MM.1S (cell line): ENCODE data around the gene CLMN.

Experiments used
- DNase-seq: peaks from one replicate; pipeline ENCODE4 v3.0.0-alpha.2; 2015
- H2AFZ ChIP-seq: fragments of 300-600 bp; sonication (generic); 2 replicates; pipeline ENCODE4 v1.6.0; 2016; ENCODE audit warnings: antibody characterized with exemption, low read length
- H3F3A ChIP-seq: fragments of 300-600 bp; sonication (generic); 2 replicates; pipeline ENCODE4 v1.6.1; 2016; ENCODE audit warnings: mild to moderate bottlenecking, antibody characterized with exemption, low read length, moderate library complexity, mixed read lengths; ENCODE audit not compliant: insufficient read depth
- H3K27ac ChIP-seq: fragments of 300-600 bp; sonication (generic); 2 replicates; pipeline ENCODE4 v1.5.1; 2016; ENCODE audit warnings: mild to moderate bottlenecking, low read length
- H3K27me3 ChIP-seq: fragments of 300-600 bp; sonication (generic); replicated peaks from 2 replicates; pipeline ENCODE4 v1.6.0; 2016; ENCODE audit warnings: low read length; ENCODE audit not compliant: insufficient read depth
- H3K36me3 ChIP-seq: fragments of 300-600 bp; sonication (generic); replicated peaks from 2 replicates; pipeline ENCODE4 v1.6.1; 2016; ENCODE audit warnings: mild to moderate bottlenecking, low read length, mixed read lengths; ENCODE audit not compliant: insufficient read depth
- H3K4me1 ChIP-seq: fragments of 300-600 bp; sonication (generic); 2 replicates; pipeline ENCODE4 v1.6.1; 2016; ENCODE audit warnings: low read length, mixed read lengths
- H3K4me2 ChIP-seq: fragments of 300-600 bp; sonication (generic); 2 replicates; pipeline ENCODE4 v1.6.0; 2016; ENCODE audit warnings: low read depth, low read length
- H3K4me3 ChIP-seq: fragments of 300-600 bp; sonication (generic); 2 replicates; pipeline ENCODE4 v1.5.1; 2016; ENCODE audit warnings: low read length, mixed read lengths
- H3K79me2 ChIP-seq: fragments of 300-600 bp; sonication (generic); 2 replicates; pipeline ENCODE4 v1.6.1; 2016; ENCODE audit warnings: mixed run types, low read length, mixed read lengths
- H3K9ac ChIP-seq: fragments of 300-600 bp; sonication (generic); 2 replicates; pipeline ENCODE4 v1.6.1; 2016; ENCODE audit warnings: low read length, mixed read lengths
- H3K9me2 ChIP-seq: fragments of 300-600 bp; sonication (generic); replicated peaks from 2 replicates; pipeline ENCODE4 v1.6.1; 2016; ENCODE audit warnings: mild to moderate bottlenecking, low read length, mixed read lengths; ENCODE audit not compliant: insufficient read depth
- H3K9me3 ChIP-seq: fragments of 300-600 bp; sonication (generic); replicated peaks from 2 replicates; pipeline ENCODE4 v1.6.1; 2016; ENCODE audit warnings: mild to moderate bottlenecking, low read length, mixed read lengths; ENCODE audit not compliant: insufficient read depth
- H4K20me1 ChIP-seq: fragments of 300-600 bp; sonication (generic); 2 replicates; pipeline ENCODE4 v1.6.1; 2016; ENCODE audit warnings: mild to moderate bottlenecking, low read length, moderate library complexity, mixed read lengths; ENCODE audit not compliant: insufficient read depth
- EZH2 ChIP-seq: fragments of 300-600 bp; sonication (generic); optimal IDR thresholded peaks from 2 replicates; pipeline ENCODE3; 2017; ENCODE audit warnings: low read depth, mild to moderate bottlenecking, antibody characterized with exemption, low read length, mixed read lengths
- EZH2phosphoT487 ChIP-seq: fragments of 300-600 bp; sonication (generic); IDR thresholded peaks from 2 replicates; pipeline ENCODE4 v1.6.1; 2018; ENCODE audit warnings: antibody characterized with exemption, low read length
- TF ChIP-seq, protein P1 (sequence below): fragments of 300-600 bp; sonication (generic); IDR thresholded peaks from 2 replicates; pipeline ENCODE4 v1.5.1; 2016; ENCODE audit warnings: antibody characterized with exemption, low read length, mixed read lengths

The CLMN gene

DNA sequence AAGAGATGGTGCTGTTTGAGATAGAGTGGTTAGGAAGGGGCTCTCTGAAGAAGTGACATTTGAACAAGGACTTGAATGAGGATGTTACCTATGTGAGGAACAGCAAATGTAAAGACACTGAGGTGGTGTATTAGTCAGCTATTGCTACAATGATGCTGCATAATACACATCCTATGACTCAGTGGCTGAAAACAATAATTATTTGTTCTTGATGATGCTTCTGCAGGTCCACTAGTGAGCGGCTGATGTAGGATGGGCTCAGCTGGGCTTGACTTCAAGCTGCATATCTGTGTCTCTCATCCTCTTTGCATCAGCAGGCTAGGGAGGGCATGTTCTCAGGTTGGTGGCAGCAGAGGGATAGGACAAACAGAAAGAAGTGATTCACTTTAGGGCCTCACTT, 21.4 kb upstream of the CLMN start:
- Histone ChIP-seq H3K4me2 (no peak overlapping the region), H3K4me3 (no peak overlapping the region), H3F3A (no peaks in the 10 kb centered on the region), H2AFZ (no peak overlapping the region), H3K36me3 (no peaks in the 10 kb centered on the region), H3K9me3 (no peaks in the 10 kb centered on the region), H3K4me1 (no peaks in the 10 kb centered on the region), H3K27me3 (no peaks in the 10 kb centered on the region), H3K27ac (no peak overlapping the region), H3K9me2 (no peaks in the 10 kb centered on the region), H4K20me1 (no peaks in the 10 kb centered on the region), H3K79me2 (no peaks in the 10 kb centered on the region), H3K9ac (no peak overlapping the region)
- DNase-seq: no peak
- TF ChIP-seq, protein P1, sequence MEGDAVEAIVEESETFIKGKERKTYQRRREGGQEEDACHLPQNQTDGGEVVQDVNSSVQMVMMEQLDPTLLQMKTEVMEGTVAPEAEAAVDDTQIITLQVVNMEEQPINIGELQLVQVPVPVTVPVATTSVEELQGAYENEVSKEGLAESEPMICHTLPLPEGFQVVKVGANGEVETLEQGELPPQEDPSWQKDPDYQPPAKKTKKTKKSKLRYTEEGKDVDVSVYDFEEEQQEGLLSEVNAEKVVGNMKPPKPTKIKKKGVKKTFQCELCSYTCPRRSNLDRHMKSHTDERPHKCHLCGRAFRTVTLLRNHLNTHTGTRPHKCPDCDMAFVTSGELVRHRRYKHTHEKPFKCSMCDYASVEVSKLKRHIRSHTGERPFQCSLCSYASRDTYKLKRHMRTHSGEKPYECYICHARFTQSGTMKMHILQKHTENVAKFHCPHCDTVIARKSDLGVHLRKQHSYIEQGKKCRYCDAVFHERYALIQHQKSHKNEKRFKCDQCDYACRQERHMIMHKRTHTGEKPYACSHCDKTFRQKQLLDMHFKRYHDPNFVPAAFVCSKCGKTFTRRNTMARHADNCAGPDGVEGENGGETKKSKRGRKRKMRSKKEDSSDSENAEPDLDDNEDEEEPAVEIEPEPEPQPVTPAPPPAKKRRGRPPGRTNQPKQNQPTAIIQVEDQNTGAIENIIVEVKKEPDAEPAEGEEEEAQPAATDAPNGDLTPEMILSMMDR: no peak

DNA sequence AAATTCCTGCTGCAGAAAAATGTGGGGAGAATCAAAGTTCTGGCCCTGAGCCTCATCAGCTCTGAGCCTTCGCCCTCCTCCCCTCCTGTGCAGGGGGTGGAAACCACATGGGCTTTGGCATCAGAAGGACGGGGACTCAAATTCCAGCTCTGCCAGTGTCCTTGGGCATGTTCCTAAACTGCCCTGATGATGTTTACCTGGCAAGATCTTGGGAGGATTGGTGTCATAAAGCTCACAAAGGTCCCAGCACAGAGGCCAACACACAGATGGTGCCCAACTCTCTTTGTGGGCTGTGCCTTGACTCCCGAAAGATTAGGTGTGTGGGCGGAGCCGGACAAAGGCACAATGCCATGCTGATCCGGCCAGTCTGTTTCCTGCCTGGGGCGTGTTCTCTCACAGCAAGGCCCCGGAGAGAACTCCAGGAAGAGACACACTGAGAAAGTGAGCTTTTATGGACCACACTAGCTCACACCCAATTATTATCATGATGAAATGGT, 20.5 kb upstream of the CLMN start:
- Histone ChIP-seq H3K4me1 (no peaks in the 10 kb centered on the region), H3K27me3 (no peaks in the 10 kb centered on the region), H3K27ac (no peak overlapping the region), H3K4me3 (no peak overlapping the region), H3K79me2 (no peaks in the 10 kb centered on the region), H3F3A (no peaks in the 10 kb centered on the region), H3K36me3 (no peaks in the 10 kb centered on the region), H3K9me3 (no peaks in the 10 kb centered on the region), H4K20me1 (no peaks in the 10 kb centered on the region), H3K4me2 (no peak overlapping the region), H3K9me2 (no peaks in the 10 kb centered on the region), H2AFZ (no peak overlapping the region), H3K9ac (no peak overlapping the region)
- DNase-seq: no peak
- TF ChIP-seq EZH2 (no peak), EZH2phosphoT487 (no peak)
- TF ChIP-seq, protein P1: no peak

DNA sequence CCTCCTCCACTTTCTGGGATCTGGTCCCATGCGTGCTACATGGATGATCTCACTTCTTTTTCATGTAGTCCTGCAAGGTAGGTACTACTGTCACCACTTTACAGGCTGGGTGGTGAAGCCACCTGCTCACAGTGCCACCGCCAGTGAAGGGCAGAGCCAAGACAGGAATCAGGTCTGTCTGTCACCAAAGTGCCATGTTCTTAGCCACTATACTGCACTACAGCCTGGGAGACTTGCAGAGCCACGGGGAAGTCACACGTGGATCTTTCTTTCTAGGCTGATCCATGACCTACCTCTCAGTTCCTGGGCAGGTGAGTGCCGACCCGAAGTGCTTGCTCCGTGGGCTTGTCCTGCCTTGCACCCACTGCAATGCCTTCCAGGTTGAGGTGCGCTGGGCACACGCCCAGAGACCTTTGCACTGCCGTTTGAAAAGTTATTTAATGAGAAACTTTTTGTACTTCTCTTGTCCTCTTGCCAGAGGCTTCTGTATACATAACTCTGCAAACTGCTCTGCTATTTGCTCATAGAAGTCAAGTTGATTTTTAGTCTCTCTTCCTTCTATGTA, 19.7 kb upstream of the CLMN start:
- H4K20me1 ChIP-seq: no peaks in the 10 kb centered on the region
- no peak overlapping the region for H3K4me2 ChIP-seq
- H3K36me3 ChIP-seq: no peaks in the 10 kb centered on the region
- no peaks in the 10 kb centered on the region for H3K9me3 ChIP-seq
- H3K27me3 ChIP-seq: no peaks in the 10 kb centered on the region
- H3K9ac ChIP-seq: no peak overlapping the region
- no peak for DNase-seq
- TF ChIP-seq EZH2 (no peak), EZH2phosphoT487 (no peak)
- TF ChIP-seq, protein P1: no peak
- H2AFZ ChIP-seq: no peak overlapping the region
- no peaks in the 10 kb centered on the region for H3K79me2 ChIP-seq
- no peaks in the 10 kb centered on the region for H3K4me1 ChIP-seq
- H3K27ac ChIP-seq: no peak overlapping the region
- no peaks in the 10 kb centered on the region for H3F3A ChIP-seq
- H3K4me3 ChIP-seq: no peak overlapping the region
- no peaks in the 10 kb centered on the region for H3K9me2 ChIP-seq
